HEK293 (cell line): Measurements from ENCODE around the gene ACVR2B.

Experiments
- CTCF ChIP-seq: fragments of 450-650 bp; formaldehyde crosslinking; IDR thresholded peaks from 2 replicates; pipeline ENCODE4 v1.5.1; 2016; ENCODE audit warnings: missing biosample characterization, missing genetic modification characterization
- SETDB1 ChIP-seq: IDR thresholded peaks from one replicate; pipeline ENCODE4 v1.6.1; 2017; ENCODE audit warnings: mild to moderate bottlenecking, low read length, moderate library complexity, mixed read lengths; ENCODE audit not compliant: insufficient read length
- SP2 ChIP-seq: fragments of 450-650 bp; formaldehyde crosslinking; IDR thresholded peaks from 2 replicates; pipeline ENCODE4 v1.5.1; 2016; ENCODE audit warnings: missing biosample characterization, missing genetic modification characterization
- ZNF121 ChIP-seq: fragments of 450-650 bp; formaldehyde crosslinking; IDR thresholded peaks from 2 replicates; pipeline ENCODE4 v1.5.1; 2016; ENCODE audit warnings: missing biosample characterization, missing genetic modification characterization
- ZNF311 ChIP-seq: fragments of 450-650 bp; formaldehyde crosslinking; IDR thresholded peaks from 2 replicates; pipeline ENCODE4 v1.5.1; 2017; ENCODE audit warnings: missing biosample characterization, missing genetic modification characterization, borderline replicate concordance
- ZNF324 ChIP-seq: fragments of 450-650 bp; formaldehyde crosslinking; IDR thresholded peaks from 2 replicates; pipeline ENCODE4 v1.5.1; 2016; ENCODE audit warnings: missing biosample characterization, missing genetic modification characterization
- ZNF37A ChIP-seq: fragments of 450-650 bp; IDR thresholded peaks from 2 replicates; pipeline ENCODE4 v1.5.1; 2018; ENCODE audit warnings: missing biosample characterization, missing genetic modification characterization
- ZNF549 ChIP-seq: fragments of 450-650 bp; IDR thresholded peaks from 2 replicates; pipeline ENCODE4 v1.5.1; 2018; ENCODE audit warnings: missing biosample characterization, missing genetic modification characterization, mild to moderate bottlenecking, inconsistent platforms, moderate library complexity
- ZNF660 ChIP-seq: fragments of 450-650 bp; IDR thresholded peaks from 2 replicates; pipeline ENCODE4 v1.5.1; 2018; ENCODE audit warnings: missing biosample characterization, mild to moderate bottlenecking, missing genetic modification characterization
- ZNF664 ChIP-seq: fragments of 450-650 bp; formaldehyde crosslinking; IDR thresholded peaks from 2 replicates; pipeline ENCODE4 v1.5.1; 2016; ENCODE audit warnings: missing biosample characterization, missing genetic modification characterization
- ZSCAN18 ChIP-seq: fragments of 450-650 bp; formaldehyde crosslinking; IDR thresholded peaks from 2 replicates; pipeline ENCODE4 v1.5.1; 2016; ENCODE audit warnings: missing biosample characterization, missing genetic modification characterization

DNA sequence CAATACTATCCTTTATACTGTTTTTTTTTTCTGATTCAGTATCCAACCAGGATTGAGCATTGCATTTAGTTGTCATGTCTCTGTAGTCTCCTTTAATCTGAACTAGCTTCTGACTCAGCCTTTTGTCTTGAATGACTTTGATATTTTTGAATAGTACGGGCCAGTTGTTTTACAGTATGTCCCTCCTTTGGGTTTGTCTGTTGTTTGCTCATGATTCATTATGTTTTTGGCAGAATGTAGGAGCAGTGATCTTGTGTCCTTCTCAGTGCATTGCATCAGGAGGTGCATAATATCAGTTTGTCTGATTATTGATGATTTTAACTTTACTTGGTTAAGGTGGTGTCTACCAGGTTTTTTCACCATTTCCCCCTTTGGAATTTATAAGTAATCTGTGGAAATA, 63.0 kb downstream of the ACVR2B start:
- TF ChIP-seq ZNF311 (tag by site-specific recombination) (no peak), ZNF660 (no peak), SP2 (tag by site-specific recombination) (no peak), SETDB1 (no peak), ZNF121 (no peak), ZNF37A (tag by site-specific recombination) (no peak), ZNF549 (no peak), CTCF (tag by site-specific recombination) (no peak), ZSCAN18 (no peak), ZNF664 (tag by site-specific recombination) (no peak), ZNF324 (tag by site-specific recombination) (no peak)
